Nephron (organoid): ENCODE results near the gene GBP3.
A peak's percentile ranks its signal among the peaks of the same experiment; 100 is the strongest.
"Not testable (repeated sequence)": the region's sequence is repeated elsewhere in the genome, so short reads cannot be mapped to it uniquely, and the experiment has no call there.

Experiments
- H3K27ac Mint-ChIP-seq, 3 experiments: 2 replicates each; pipeline ENCODE4 v1.8.0; 2020; ENCODE audit warnings: mixed read lengths in 3 of 3, mild to moderate bottlenecking in 2 of 3, moderate library complexity in 1 of 3
- H3K27me3 Mint-ChIP-seq: 2 replicates; pipeline ENCODE4 v1.8.0; 2021; ENCODE audit warnings: low read depth, mild to moderate bottlenecking, moderate library complexity, mixed read lengths
- H3K36me3 Mint-ChIP-seq: 2 replicates; pipeline ENCODE4 v1.8.0; 2020; ENCODE audit warnings: low read depth, mixed read lengths
- H3K4me1 Mint-ChIP-seq: 2 replicates; pipeline ENCODE4 v1.8.0; 2020; ENCODE audit warnings: mixed read lengths
- H3K4me3 Mint-ChIP-seq, 3 experiments: 2 replicates each; pipeline ENCODE4 v1.8.0; 2020; ENCODE audit warnings: mild to moderate bottlenecking in 3 of 3, mixed read lengths in 3 of 3, moderate library complexity in 2 of 3
- H3K9me3 Mint-ChIP-seq: 2 replicates; pipeline ENCODE4 v1.8.0; 2020; ENCODE audit warnings: mixed read lengths
- TF ChIP-seq, protein P1 (sequence below), 3 experiments: fragments of 200-600 bp; sonication (generic); IDR thresholded peaks; one replicate each; pipeline ENCODE4 v1.5.0; 2021; ENCODE audit warnings: antibody characterized with exemption in 3 of 3; ENCODE audit not compliant: unreplicated experiment in 3 of 3

GBP3 gene

DNA sequence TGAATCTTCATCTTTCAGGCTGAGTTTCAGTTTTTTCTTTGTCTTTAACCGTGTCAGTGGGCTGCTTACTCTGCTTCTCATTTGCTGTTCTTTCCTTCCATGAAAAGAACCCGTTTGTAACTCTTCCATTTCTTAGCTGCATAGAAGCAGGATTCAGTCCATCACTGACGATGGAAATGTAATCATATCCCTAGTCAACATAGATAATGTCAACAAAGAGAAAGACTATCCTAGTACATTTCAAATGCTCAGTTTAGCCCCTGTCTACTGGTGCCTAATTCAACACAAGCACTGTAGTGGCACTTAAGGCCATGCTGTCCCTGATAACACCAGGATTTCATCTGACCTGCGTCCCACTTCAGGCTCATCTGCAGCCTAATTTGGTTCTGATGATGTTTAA lies 42.0 kb upstream of the GBP3 start:
- TF ChIP-seq, protein P1, sequence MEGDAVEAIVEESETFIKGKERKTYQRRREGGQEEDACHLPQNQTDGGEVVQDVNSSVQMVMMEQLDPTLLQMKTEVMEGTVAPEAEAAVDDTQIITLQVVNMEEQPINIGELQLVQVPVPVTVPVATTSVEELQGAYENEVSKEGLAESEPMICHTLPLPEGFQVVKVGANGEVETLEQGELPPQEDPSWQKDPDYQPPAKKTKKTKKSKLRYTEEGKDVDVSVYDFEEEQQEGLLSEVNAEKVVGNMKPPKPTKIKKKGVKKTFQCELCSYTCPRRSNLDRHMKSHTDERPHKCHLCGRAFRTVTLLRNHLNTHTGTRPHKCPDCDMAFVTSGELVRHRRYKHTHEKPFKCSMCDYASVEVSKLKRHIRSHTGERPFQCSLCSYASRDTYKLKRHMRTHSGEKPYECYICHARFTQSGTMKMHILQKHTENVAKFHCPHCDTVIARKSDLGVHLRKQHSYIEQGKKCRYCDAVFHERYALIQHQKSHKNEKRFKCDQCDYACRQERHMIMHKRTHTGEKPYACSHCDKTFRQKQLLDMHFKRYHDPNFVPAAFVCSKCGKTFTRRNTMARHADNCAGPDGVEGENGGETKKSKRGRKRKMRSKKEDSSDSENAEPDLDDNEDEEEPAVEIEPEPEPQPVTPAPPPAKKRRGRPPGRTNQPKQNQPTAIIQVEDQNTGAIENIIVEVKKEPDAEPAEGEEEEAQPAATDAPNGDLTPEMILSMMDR (IDR thresholded peaks at IDR 0.05; ENCODE audit: unreplicated experiment in 3 of 3), result no peak
- no peaks in the 10 kb centered on the region for H3K9me3 Mint-ChIP-seq

DNA sequence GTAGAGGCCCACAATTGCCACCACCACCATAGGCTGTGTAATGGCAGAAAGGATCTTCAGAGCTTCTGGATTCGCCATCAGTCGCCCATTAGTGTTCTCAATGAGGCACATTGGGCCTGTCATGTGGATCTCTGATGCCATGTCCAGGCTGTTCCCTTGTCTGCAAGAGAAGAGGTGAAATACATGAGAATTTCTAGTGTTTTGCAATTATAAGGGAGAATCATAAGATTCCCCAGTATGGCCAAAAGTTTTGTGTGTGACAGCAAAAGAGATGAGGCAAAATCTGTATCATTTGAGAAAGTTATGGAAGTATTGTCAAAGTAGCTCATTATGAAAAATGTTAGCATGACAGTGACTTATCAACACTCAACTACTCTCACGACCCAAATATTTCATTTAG lies 40.4 kb upstream of the GBP3 start:
- TF ChIP-seq, protein P1 (IDR thresholded peaks at IDR 0.05; ENCODE audit: unreplicated experiment in 3 of 3), result no peak
- H3K27ac Mint-ChIP-seq, result no peak overlapping the region
- H3K9me3 Mint-ChIP-seq, result no peaks in the 10 kb centered on the region
- H3K4me3 Mint-ChIP-seq, result peak overlapping the region in 1 of 3 experiments; percentile 11
- H3K27me3 Mint-ChIP-seq, result no peaks in the 10 kb centered on the region
- peaks cover 17% of the 10 kb centered on the region for H3K4me1 Mint-ChIP-seq
- no peaks in the 10 kb centered on the region for H3K36me3 Mint-ChIP-seq

More for the DNA sequence above, 42.0 kb upstream of the GBP3 start:
- peaks cover 17% of the 10 kb centered on the region for H3K4me1 Mint-ChIP-seq
- no peaks in the 10 kb centered on the region for H3K36me3 Mint-ChIP-seq
- H3K4me3 Mint-ChIP-seq, result peak overlapping the region in 2 of 3 experiments; percentile 71 to 84
- no peaks in the 10 kb centered on the region for H3K27me3 Mint-ChIP-seq
- peak overlapping the region; percentile 35 to 95 (median 91) for H3K27ac Mint-ChIP-seq

DNA sequence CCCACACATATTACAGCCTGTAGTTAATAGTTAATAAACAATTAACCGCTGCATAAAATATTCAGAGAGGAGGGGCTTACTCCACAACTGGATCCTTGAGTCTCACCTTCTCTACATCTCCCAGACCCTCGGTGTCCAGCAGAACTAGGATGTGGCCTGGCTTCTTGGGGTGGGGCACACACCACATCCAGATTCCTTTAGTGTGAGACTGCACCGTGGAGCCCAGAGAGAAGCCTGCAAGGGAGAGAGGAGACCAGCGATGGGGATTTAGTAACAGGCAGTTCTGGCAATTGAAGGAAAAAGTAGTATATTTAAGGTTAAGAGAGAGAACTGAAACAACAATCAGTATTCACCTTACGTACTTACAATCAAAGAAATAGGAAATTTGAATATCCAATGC lies 37.4 kb upstream of the GBP3 start:
- Mint-ChIP-seq H3K4me3 (no peak overlapping the region), H3K36me3 (no peaks in the 10 kb centered on the region), H3K27ac (no peak overlapping the region), H3K9me3 (no peaks in the 10 kb centered on the region), H3K27me3 (no peaks in the 10 kb centered on the region), H3K4me1 (peaks cover 16% of the 10 kb centered on the region)
- TF ChIP-seq, protein P1 (IDR thresholded peaks at IDR 0.05; ENCODE audit: unreplicated experiment in 3 of 3), result no peak

DNA sequence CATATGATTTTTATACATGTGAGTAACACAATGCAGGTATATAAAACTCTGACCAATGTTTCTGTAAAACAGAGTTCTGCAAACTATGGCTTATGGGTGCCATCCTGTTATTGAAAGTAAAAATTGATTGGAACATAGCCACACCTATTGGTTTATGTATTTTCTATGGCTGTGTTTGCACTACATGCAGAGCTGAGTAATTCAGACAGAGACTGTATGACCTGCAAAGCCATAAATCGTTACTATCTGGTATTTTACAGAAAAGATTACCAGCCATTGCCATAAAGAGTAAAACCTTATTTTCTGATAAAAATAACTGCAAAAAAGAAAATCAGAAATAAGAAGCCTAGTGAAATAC lies 29.3 kb upstream of the GBP3 start:
- H3K36me3 Mint-ChIP-seq, result no peaks in the 10 kb centered on the region
- no peaks in the 10 kb centered on the region for H3K4me1 Mint-ChIP-seq
- H3K9me3 Mint-ChIP-seq, result no peaks in the 10 kb centered on the region
- no peak overlapping the region for H3K27ac Mint-ChIP-seq
- no peak overlapping the region for H3K4me3 Mint-ChIP-seq
- TF ChIP-seq, protein P1 (IDR thresholded peaks at IDR 0.05; ENCODE audit: unreplicated experiment in 3 of 3), result no peak
- no peaks in the 10 kb centered on the region for H3K27me3 Mint-ChIP-seq

DNA sequence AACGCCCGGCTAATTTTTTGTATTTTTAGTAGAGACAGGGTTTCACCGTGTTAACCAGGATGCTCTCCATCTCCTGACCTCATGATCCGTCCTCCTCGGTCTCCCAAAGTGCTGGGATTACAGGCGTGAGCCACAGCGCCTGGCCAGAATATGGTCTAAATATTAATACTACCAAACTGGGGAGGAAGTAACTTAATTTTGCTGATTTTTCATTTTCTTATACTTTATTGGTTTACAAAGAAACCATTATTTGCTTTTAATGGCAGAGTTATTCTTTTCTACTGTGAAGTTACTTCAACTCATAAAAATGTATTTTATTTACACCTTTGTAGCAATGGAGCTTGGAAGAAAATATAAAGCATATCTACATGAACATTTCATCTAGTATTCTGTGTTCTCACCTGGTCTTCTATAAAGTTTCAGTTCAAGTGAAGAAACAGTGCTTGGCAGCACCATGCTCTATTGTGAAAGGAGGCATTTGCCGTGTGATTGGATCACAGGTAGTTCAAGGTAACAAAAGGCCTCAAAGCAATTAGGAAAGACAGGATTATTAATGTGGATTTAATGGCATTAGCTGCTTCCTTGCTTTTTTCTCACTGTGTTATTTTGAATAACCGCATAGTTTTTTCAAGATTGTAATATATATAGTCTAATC lies 28.8 kb upstream of the GBP3 start:
- Mint-ChIP-seq H3K27ac (no peak overlapping the region), H3K4me1 (no peaks in the 10 kb centered on the region), H3K4me3 (no peak overlapping the region), H3K36me3 (no peaks in the 10 kb centered on the region), H3K9me3 (no peaks in the 10 kb centered on the region), H3K27me3 (no peaks in the 10 kb centered on the region)
- TF ChIP-seq, protein P1 (IDR thresholded peaks at IDR 0.05; ENCODE audit: unreplicated experiment in 3 of 3), result no peak

DNA sequence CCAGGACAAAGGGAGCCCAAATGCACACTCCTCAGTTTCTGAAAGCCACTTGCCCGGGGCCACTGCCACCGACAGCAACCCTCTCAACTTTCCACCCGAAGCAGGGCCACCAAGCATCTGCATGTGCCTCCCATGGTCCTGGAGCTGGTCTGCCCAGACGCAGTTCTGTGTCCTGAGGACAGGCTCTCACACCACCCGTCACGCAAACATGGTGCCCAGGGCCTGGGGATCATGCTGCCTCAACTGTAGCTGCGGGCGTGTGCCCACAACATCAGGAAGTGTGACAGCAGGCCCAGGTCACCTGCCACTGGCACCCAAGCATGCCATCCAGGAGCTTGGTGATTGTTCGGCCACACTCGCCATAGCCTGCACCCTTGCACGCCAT lies 28.0 kb upstream of the GBP3 start:
- Mint-ChIP-seq H3K36me3 (no peaks in the 10 kb centered on the region), H3K9me3 (no peaks in the 10 kb centered on the region), H3K4me1 (no peaks in the 10 kb centered on the region), H3K27ac (no peak overlapping the region), H3K4me3 (no peak overlapping the region), H3K27me3 (no peaks in the 10 kb centered on the region)
- TF ChIP-seq, protein P1 (IDR thresholded peaks at IDR 0.05; ENCODE audit: unreplicated experiment in 3 of 3), result no peak

DNA sequence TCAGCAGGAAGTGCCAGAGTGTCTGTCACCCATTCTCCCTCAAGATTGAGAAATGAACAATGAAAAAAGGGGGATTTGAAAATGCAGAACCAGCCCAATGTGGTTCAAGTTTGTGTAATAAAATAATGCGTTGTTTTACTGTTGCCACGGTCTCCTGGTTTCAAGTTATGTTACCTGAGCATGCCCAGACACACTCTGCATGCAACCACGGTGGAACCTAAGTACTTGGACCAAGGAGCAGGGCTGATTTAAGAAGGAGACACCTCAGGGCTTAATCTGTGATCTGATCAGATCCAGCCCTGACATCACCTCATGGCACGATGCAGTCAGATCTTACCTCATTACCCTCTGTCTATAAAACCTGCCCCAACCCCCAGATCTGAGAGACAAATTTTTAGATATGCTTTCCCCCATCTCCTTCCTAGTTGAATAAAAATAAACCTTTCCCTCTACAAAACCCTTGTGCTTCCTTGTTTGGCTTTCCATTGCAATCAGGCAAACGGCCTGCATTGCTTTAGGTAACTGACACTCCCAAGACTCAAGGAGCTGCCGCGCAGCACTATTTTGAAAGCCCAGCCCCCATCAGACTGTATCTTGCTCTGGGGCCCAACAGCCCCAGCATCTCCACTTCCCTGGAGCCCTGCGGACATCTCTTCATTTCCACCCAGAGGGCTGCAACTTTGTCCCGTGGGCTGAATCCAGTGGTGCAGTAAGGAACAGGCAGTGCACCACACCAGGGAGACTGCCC lies 27.4 kb upstream of the GBP3 start:
- H3K4me1 Mint-ChIP-seq, H3K27me3 Mint-ChIP-seq, H3K4me3 Mint-ChIP-seq, H3K27ac Mint-ChIP-seq, H3K9me3 Mint-ChIP-seq, H3K36me3 Mint-ChIP-seq: not testable (repeated sequence)

DNA sequence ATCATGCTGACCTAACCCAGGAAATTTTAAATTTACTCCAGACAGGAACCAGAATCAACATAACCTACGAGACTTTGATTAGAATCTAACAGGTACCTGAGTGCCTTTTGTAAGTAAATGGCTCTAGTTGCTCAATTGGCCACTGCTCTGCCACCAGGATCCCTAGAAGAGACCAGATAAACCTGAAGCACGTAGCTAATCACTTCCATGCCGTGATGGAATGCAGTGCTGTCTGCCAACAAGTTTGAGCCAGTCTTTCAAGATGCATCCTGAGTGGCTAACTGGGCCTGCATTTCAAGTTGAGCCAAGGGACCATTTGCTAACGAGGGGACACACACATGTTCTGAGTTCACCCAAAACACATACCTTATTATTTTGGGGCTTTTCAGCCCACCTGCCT lies 26.5 kb upstream of the GBP3 start:
- H3K9me3 Mint-ChIP-seq, result not testable (repeated sequence)

More for the DNA sequence above, 26.5 kb upstream of the GBP3 start:
- not testable (repeated sequence) for H3K4me1 Mint-ChIP-seq, H3K27ac Mint-ChIP-seq, H3K4me3 Mint-ChIP-seq, H3K36me3 Mint-ChIP-seq, H3K27me3 Mint-ChIP-seq
